ENCODE data around the gene CFAP100.
A peak's percentile ranks its signal among the peaks of the same experiment; 100 is the strongest.

Gene CFAP100

GRCh38 chr3:126466886-126467610 lies 72.3 kb downstream of the CFAP100 start:
- no peak for DNase-seq

DNA sequence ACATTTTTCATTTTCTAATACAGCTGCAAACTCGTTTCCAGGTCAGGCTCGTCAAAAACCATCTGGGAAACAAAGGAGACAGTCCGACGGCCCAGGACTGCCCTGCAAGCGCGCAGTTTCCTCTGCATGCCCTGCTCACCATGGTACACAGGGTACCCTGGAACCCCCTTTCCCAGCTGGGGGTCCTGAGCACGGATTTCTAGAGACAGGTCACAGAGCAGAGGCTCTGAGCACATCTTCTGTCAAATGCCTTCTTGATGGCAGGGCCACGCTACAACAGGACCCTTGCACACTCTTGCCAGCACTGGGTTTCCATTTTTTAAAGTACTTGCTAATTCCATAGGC lies 72.9 kb downstream of the CFAP100 start:
- no peak for DNase-seq

DNA sequence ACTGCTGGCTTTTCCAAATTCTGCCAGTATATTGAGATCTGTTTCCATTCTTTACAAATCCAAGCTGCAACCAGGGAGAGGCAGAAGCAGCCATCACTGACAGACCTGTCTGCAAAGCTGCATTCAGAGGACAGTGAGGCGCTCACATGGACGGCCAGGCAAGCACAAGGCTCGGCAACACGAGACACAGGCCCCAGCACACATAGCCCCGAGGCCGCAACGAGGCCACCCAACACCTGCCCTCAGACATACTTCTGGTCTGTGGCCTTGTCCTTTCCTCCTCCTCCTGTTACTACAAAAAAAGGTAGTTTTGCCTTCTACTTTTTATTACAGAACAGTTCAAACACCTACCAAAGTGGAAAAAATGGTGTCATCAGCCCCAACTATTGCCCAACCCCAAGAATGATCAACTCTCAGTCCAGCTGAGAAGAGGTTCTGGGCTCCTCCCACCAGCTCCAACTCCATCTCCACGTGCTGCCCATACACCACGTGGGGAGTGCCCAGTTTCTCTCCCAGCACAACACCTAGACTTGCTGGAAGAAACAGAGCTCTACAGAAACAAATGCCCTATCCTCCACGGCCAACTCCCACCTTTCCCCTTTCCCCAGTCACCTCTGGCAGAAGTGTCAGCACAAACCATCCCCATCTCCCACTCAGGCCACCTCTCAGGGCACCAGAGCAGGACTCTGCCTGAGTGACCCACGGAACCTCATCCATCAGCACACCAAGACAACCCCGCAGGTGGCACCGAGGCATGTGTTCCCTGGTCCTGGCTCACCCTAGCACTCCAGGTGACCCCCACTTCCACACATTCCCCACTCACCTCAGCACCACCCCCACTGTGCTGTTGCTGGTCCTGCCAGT lies 73.6 kb downstream of the CFAP100 start:
- DNase-seq: no peak

DNA sequence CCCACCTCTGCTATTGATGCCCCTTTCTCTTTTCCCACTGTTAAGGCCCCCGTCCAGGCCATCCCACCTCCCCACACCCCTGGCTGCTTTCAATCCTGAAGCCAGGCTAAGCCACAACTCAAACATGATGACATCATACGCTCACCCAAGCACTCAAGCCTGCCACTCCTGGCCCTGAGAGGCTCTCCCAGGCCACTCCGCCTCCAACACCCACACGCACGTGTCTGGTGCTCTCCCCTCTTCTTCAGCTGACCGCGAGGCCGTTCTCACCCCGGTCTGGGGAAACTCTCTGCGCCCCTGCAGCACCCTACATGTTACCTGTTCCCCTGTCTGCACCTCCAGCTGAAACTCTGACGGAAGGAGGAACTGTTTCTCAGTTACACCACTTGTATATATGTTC lies 74.8 kb downstream of the CFAP100 start:
- DNase-seq: no peak

- DNase-seq: no peak
These were observed 77.7 kb downstream of the CFAP100 start for GRCh38 chr3:126472277-126473006.

- DNase-seq: no peak
These were observed 78.8 kb downstream of the CFAP100 start for GRCh38 chr3:126473292-126474168.

GRCh38 chr3:126474498-126475412 lies 80.0 kb downstream of the CFAP100 start:
- DNase-seq: no peak

- peak; percentile 93 for DNase-seq
These were observed 80.9 kb downstream of the CFAP100 start, which contains the start of gene ZXDC for GRCh38 chr3:126475413-126476114. Gene ZXDC (minus strand): TSS chr3:126475891. CDS start chr3:126475865, 26 bp downstream.

DNA sequence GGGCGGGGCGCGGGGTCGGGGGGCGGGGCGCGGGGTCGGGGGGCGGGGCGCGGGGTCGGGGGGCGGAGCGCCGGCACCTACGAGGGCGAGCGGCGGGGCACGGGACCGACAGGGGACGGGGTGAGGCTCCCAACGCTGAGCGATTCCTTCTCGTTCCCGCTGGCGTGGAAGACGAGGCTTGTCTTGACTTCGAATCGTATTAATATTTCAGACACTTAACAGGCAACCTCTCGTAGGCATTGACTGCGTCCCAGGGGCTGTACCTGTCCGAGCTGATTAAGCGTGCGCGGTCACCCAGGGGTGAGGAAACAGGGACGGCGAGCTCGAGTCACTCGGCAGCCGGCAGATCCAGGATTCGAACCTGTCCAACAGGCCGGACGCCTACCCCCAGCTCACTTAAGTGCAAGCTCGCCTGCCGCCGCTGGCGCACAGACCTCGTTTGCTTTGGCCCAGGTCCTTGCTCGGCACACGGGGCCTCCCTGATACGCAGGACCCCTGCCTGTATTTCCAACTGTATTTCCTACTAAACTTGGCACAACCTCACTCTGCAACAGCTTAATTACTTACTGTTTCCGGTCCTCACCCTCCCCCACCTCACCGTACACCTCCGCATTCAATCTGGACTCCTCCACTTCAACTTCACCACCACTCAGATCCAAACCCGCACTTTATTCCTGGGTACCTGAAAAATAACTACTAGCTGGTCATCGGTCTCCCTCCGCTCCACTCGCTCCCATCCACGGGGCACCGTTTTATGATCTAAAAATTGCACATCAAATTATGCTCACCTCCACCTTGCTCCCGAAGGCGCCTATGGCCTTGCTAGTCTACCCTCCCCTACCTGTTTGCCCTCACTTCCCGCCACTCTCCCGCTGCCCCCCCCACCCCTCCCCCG lies 81.7 kb downstream of the CFAP100 start:
- DNase-seq: peak; percentile 81

DNA sequence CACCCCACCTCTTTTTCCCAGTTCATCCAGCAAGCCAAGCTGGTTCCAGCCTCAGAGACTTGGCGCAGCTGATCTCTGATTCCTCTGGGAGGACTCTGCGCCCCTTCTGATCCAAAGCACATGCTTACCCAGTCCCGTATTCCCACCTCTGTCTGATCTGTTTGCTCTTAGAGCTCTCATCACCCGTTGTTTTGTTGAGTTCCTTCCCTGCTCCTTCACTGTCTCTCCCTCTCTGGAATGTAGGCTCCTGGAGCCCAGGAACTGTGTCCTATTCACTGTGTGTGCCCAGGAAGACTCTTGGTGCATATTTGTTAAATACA lies 82.3 kb downstream of the CFAP100 start:
- no peak for DNase-seq

GRCh38 chr3:126478581-126479310 lies 84.0 kb downstream of the CFAP100 start:
- no peak for DNase-seq

- no peak for DNase-seq
These were observed 84.9 kb downstream of the CFAP100 start for GRCh38 chr3:126479642-126480041.

GRCh38 chr3:126480206-126480605 lies 85.5 kb downstream of the CFAP100 start:
- no peak for DNase-seq

DNA sequence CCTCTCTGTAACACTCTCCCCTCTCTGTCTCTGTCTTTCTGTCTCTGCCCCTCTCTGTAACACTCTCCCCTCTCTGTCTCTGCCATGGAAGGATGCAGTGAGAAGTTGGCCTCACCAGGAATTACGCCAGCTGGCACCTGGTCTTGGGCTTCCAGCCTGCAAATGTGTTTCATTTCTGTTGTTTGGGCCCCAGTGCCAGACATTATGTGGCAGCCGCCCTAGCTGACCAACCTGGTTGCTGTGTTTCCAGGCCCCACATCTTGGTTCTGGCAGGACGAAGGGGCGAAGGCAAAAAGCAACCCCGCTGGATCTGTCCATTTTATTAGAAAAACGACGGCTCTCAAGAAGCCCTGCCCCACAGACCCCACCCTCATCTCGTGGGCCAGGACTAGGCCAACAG lies 86.2 kb downstream of the CFAP100 start:
- no peak for DNase-seq

DNA sequence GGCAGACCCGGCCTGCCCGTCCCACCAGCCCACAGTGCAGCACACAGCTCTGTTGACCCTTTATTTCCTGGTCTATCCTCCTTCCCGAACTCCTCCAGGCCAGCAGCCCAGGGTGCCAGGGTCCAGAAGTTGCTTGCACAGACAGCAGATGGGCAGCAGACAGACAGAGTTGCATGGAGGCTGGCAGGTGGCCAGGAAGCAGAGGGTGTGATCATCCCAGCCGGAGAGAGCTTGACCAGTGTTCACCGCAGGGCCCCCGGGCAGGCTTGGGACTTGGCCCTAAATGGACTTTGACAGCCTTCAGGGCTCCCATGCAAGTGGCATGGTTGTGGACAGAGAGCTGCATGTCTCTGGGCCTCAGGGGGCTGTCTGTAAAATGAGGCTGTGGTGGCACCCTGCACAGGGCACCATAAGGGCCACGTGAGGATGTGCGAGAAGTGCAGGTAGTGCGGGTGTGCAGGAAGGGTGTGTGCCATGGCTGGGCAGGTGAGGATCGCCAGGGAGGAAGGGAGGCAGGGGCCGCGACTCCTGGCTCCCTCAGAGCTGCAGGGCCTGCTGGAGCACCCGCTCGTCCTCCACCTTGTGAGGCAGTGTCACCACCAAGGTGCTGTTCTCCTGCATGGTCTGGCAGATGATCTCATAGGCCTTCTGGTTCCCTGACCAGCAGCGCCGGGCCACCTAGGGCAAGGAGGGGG lies 87.2 kb downstream of the CFAP100 start:
- no peak for DNase-seq

- DNase-seq: no peak
These were observed 88.0 kb downstream of the CFAP100 start for GRCh38 chr3:126482503-126483255.

DNA sequence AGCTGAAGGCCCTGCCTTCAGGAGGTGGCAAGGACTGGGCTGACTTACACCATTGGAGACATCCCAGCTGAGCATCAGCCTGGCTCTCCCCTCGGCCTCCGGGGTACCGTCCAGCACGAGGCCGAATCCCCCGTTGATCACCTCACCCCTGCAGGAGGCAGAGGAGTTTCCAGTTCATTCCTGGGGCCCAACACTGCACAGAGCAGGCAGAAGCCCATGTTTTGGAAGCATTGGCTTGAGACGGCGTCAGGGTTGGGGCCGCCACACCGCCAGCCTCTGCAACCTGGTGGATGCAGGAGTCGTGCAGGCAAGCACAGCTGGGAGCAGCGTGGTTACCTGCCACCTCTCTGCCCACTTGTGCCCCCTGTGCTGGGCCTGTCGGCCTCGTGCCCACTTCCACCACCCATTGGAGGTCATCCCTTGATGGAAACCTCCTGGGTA lies 88.6 kb downstream of the CFAP100 start:
- DNase-seq: no peak

DNA sequence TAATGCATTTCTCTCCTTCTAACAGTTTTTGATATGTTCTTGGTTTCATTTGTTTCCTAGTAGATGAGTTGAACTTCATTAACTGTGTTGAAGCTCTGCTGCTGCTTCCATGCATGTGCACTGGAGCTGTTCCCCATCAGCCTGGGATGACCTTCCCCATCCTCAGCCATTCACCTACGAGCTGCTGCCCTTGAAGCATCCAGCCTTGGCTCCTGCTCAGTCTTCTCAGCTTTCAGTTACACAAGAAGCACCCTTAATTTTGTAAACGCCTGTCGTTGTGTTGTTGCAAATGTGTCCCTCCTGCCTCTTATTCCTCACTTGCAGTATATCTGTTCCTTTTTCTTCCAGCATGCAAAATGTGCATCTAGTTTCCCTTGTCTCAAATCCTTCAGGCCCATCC lies 89.4 kb downstream of the CFAP100 start:
- DNase-seq: no peak

All from NCI-H2171 (cell line).